OCI-LY3 (cell line): Measurements from ENCODE around the gene ZFAND5.

Experiments
- H2AFZ ChIP-seq: fragments of 200-600, 300-600 bp; shearing (Covaris generic); 2 replicates; pipeline ENCODE4 v1.6.0; 2014; ENCODE audit warnings: antibody characterized with exemption, low read depth, low read length
- H3K27ac ChIP-seq: fragments of 200-600, 300-600 bp; sonication (generic); 2 replicates; pipeline ENCODE4 v1.5.1; 2014; ENCODE audit warnings: mild to moderate bottlenecking, low read length, moderate library complexity, mixed read lengths
- H3K27me3 ChIP-seq: fragments of 200-600, 300-600 bp; sonication (generic); 2 replicates; pipeline ENCODE4 v1.6.1; 2014; ENCODE audit warnings: low read depth, low read length, mixed read lengths
- H3K36me3 ChIP-seq: fragments of 200-600, 300-600 bp; sonication (generic); replicated peaks from 2 replicates; pipeline ENCODE3; 2014; ENCODE audit warnings: low read depth, low read length, mixed read lengths
- H3K4me1 ChIP-seq: fragments of 300-600, 200-600 bp; sonication (generic); 2 replicates; pipeline ENCODE4 v1.6.1; 2014; ENCODE audit warnings: low read length, mixed read lengths
- H3K4me2 ChIP-seq: fragments of 200-600, 300-600 bp; sonication (generic); 2 replicates; pipeline ENCODE4 v1.6.1; 2014; ENCODE audit warnings: low read length, mixed read lengths
- H3K4me3 ChIP-seq: fragments of 300-600, 200-600 bp; sonication (generic); 2 replicates; pipeline ENCODE4 v1.5.1; 2014; ENCODE audit warnings: antibody characterized with exemption, mild to moderate bottlenecking, low read length, moderate library complexity
- H3K79me2 ChIP-seq: fragments of 300-600, 200-600 bp; shearing (Covaris generic); 2 replicates; pipeline ENCODE4 v1.6.1; 2014; ENCODE audit warnings: mild to moderate bottlenecking, low read length, mixed read lengths
- H3K9ac ChIP-seq: fragments of 300-600, 200-600 bp; shearing (Covaris generic); 2 replicates; pipeline ENCODE4 v1.6.0; 2014; ENCODE audit warnings: mild to moderate bottlenecking, low read length, moderate library complexity
- H3K9me3 ChIP-seq: fragments of 200-600, 300-600 bp; shearing (Covaris generic); 2 replicates; pipeline ENCODE4 v1.6.1; 2014; ENCODE audit warnings: low read length, mixed read lengths; ENCODE audit not compliant: insufficient read depth
- H4K20me1 ChIP-seq: fragments of 200-600, 300-600 bp; sonication (generic); 2 replicates; pipeline ENCODE4 v1.6.1; 2016; ENCODE audit warnings: low read length, mixed read lengths; ENCODE audit not compliant: insufficient read depth
- EZH2phosphoT487 ChIP-seq: fragments of 200-600 bp; shearing (Covaris generic); IDR thresholded peaks from 2 replicates; pipeline ENCODE4 v1.6.1; 2018; ENCODE audit warnings: antibody characterized with exemption, mixed run types, low read depth
- TF ChIP-seq, protein P1 (sequence below): fragments of 200-600, 300-600 bp; sonication (generic); IDR thresholded peaks from 2 replicates; pipeline ENCODE4 v1.5.1; 2014; ENCODE audit warnings: antibody characterized with exemption, low read length, low read depth

Gene ZFAND5

GRCh38 chr9:72402744-72403143, 37.7 kb upstream of the ZFAND5 start:
- Histone ChIP-seq H3K4me1 (peaks cover 5% of the 10 kb centered on the region), H3K27ac (no peak overlapping the region)
- TF ChIP-seq, protein P1, sequence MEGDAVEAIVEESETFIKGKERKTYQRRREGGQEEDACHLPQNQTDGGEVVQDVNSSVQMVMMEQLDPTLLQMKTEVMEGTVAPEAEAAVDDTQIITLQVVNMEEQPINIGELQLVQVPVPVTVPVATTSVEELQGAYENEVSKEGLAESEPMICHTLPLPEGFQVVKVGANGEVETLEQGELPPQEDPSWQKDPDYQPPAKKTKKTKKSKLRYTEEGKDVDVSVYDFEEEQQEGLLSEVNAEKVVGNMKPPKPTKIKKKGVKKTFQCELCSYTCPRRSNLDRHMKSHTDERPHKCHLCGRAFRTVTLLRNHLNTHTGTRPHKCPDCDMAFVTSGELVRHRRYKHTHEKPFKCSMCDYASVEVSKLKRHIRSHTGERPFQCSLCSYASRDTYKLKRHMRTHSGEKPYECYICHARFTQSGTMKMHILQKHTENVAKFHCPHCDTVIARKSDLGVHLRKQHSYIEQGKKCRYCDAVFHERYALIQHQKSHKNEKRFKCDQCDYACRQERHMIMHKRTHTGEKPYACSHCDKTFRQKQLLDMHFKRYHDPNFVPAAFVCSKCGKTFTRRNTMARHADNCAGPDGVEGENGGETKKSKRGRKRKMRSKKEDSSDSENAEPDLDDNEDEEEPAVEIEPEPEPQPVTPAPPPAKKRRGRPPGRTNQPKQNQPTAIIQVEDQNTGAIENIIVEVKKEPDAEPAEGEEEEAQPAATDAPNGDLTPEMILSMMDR: no peak
- no peak for TF ChIP-seq EZH2phosphoT487

DNA sequence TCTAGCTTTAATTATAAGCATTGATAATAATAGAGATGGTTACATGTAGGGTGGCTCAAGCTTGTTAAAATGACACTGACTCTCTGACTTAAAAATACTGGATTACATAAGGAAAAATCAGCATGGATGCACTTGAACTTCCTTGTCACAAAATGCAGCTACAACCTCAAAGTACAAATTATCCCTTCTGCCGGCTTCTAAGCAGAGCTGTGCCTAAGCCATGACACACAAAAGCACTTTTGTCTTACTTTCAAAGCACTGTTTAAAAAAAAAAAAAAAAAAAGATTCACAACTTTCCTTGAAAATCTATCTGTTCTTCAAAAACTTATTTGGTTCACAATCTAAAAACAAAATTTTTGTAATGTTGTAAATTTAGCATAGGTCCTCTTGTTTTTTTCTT, 36.4 kb upstream of the ZFAND5 start:
- no peaks in the 10 kb centered on the region for H3K36me3 ChIP-seq
- TF ChIP-seq, protein P1: no peak
- TF ChIP-seq EZH2phosphoT487: no peak
- no peak overlapping the region for H3K4me3 ChIP-seq
- no peak overlapping the region for H2AFZ ChIP-seq
- peaks cover 11% of the 10 kb centered on the region for H3K4me1 ChIP-seq
- no peak overlapping the region for H3K27ac ChIP-seq
- H3K9me3 ChIP-seq: no peaks in the 10 kb centered on the region
- no peaks in the 10 kb centered on the region for H4K20me1 ChIP-seq
- H3K4me2 ChIP-seq: no peak overlapping the region
- no peaks in the 10 kb centered on the region for H3K27me3 ChIP-seq
- H3K79me2 ChIP-seq: no peaks in the 10 kb centered on the region
- H3K9ac ChIP-seq: no peak overlapping the region

More at GRCh38 chr9:72402744-72403143, 37.7 kb upstream of the ZFAND5 start:
- H3K79me2 ChIP-seq: no peaks in the 10 kb centered on the region
- no peak overlapping the region for H3K4me2 ChIP-seq
- no peak overlapping the region for H3K4me3 ChIP-seq
- no peaks in the 10 kb centered on the region for H4K20me1 ChIP-seq
- no peak overlapping the region for H2AFZ ChIP-seq
- H3K36me3 ChIP-seq: no peaks in the 10 kb centered on the region
- no peak overlapping the region for H3K9ac ChIP-seq
- H3K27me3 ChIP-seq: no peaks in the 10 kb centered on the region
- no peaks in the 10 kb centered on the region for H3K9me3 ChIP-seq

DNA sequence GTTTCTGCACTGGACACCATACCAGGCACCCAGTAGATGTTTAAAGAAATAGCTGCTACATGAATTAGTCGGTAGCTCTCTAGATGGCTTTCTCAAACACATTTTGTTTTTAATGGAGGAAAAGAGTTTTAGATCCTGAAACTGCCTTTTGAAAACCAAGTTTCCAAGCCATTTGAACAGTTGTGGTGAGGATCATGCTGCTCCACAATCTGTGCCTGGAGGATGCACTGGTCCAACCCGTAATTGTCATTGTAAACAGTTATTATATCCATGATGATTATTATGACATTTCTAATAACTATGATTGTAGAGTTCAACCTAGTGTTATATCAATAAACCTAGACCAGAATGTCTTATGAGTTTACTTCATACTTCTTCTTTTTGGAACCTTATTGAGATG, 35.9 kb upstream of the ZFAND5 start:
- Histone ChIP-seq H3K79me2 (no peaks in the 10 kb centered on the region), H3K4me3 (no peak overlapping the region), H2AFZ (no peak overlapping the region), H3K9me3 (no peaks in the 10 kb centered on the region), H3K9ac (no peak overlapping the region), H3K27me3 (no peaks in the 10 kb centered on the region), H3K36me3 (no peaks in the 10 kb centered on the region), H3K4me2 (no peak overlapping the region), H4K20me1 (no peaks in the 10 kb centered on the region), H3K27ac (no peak overlapping the region), H3K4me1 (peaks cover 11% of the 10 kb centered on the region)
- TF ChIP-seq, protein P1: no peak
- TF ChIP-seq EZH2phosphoT487: no peak

GRCh38 chr9:72399391-72399790, 34.4 kb upstream of the ZFAND5 start:
- Histone ChIP-seq H3K79me2 (no peaks in the 10 kb centered on the region), H3K4me1 (peaks cover 10% of the 10 kb centered on the region), H4K20me1 (no peaks in the 10 kb centered on the region), H3K4me3 (no peak overlapping the region), H3K4me2 (no peak overlapping the region), H3K9ac (no peak overlapping the region), H2AFZ (no peak overlapping the region), H3K36me3 (no peaks in the 10 kb centered on the region), H3K27ac (no peak overlapping the region), H3K9me3 (no peaks in the 10 kb centered on the region), H3K27me3 (no peaks in the 10 kb centered on the region)
- no peak for TF ChIP-seq EZH2phosphoT487
- TF ChIP-seq, protein P1: no peak
